ENCODE results near the gene COX17.

Gene COX17

GRCh38 chr3:119635719-119636118 is 41.5 kb downstream of the COX17 start:
- Histone ChIP-seq H3K4me1 (ENCODE audit: control insufficient read depth, insufficient read depth, low read length, poor library complexity, severe bottlenecking) (no peaks in the 10 kb centered on the region), H3K36me3 (ENCODE audit: control insufficient read depth, insufficient read depth, low read length) (no peaks in the 10 kb centered on the region), H3K9me3 (ENCODE audit: control insufficient read depth, low read length) (no peaks in the 10 kb centered on the region), H3K27ac (ENCODE audit: insufficient read depth, low read length, poor library complexity, severe bottlenecking) (no peak overlapping the region), H3K4me3 (ENCODE audit: insufficient read depth, low read depth, low read length, poor library complexity, severe bottlenecking) (no peak overlapping the region), H3K27me3 (replicated peaks; ENCODE audit: control insufficient read depth, insufficient read depth, low read length, poor library complexity, severe bottlenecking) (no peaks in the 10 kb centered on the region)
- DNase-seq, result no peak

DNA sequence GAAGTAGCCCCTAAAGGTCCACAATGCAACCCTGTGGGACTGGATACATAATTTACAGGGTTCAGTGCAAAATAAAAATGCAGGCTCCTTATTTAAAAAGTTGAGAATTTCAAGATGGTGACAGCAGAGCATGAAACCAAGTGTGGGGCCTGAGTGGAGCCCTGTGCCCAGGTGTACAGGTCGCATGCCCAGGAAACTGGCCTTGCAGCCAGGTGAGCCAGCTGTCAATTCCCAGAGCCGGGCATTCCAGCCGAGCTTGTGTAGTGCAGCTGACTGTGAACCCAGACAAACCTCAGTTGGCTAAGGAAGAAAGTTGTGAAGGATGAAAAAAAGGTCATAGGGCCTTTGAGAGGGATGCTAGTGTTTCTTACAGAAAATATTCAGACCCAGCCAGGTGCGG is 44.4 kb downstream of the COX17 start:
- DNase-seq, result no peak
- Histone ChIP-seq H3K36me3 (ENCODE audit: control insufficient read depth, insufficient read depth, low read length) (no peaks in the 10 kb centered on the region), H3K4me1 (ENCODE audit: control insufficient read depth, insufficient read depth, low read length, poor library complexity, severe bottlenecking) (peaks cover under 1% of the 10 kb centered on the region), H3K27me3 (replicated peaks; ENCODE audit: control insufficient read depth, insufficient read depth, low read length, poor library complexity, severe bottlenecking) (no peaks in the 10 kb centered on the region), H3K9me3 (ENCODE audit: control insufficient read depth, low read length) (no peaks in the 10 kb centered on the region), H3K27ac (ENCODE audit: insufficient read depth, low read length, poor library complexity, severe bottlenecking) (no peak overlapping the region), H3K4me3 (ENCODE audit: insufficient read depth, low read depth, low read length, poor library complexity, severe bottlenecking) (no peak overlapping the region)

DNA sequence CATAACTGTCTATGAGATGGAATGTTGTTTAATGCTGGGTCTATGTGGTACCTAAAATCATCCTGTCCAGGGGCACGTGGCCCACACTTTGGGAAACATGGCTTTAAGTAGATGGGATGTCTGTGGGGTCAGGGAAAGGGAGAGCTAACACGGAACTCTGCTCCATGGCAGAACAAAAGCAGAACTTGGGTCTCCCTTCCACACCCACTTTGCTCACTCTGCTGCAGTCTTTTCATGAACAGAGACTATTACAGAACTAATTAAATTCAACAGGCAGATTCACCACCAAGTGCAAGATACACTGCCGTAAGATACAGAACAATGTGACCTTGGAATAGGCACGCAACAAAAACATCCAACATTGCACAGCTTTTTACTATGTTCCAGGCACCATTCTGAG is 45.0 kb downstream of the COX17 start:
- DNase-seq, result no peak
- Histone ChIP-seq H3K27me3 (replicated peaks; ENCODE audit: control insufficient read depth, insufficient read depth, low read length, poor library complexity, severe bottlenecking) (no peaks in the 10 kb centered on the region), H3K27ac (ENCODE audit: insufficient read depth, low read length, poor library complexity, severe bottlenecking) (no peak overlapping the region), H3K4me3 (ENCODE audit: insufficient read depth, low read depth, low read length, poor library complexity, severe bottlenecking) (no peak overlapping the region), H3K36me3 (ENCODE audit: control insufficient read depth, insufficient read depth, low read length) (no peaks in the 10 kb centered on the region), H3K9me3 (ENCODE audit: control insufficient read depth, low read length) (no peaks in the 10 kb centered on the region), H3K4me1 (ENCODE audit: control insufficient read depth, insufficient read depth, low read length, poor library complexity, severe bottlenecking) (peaks cover 3% of the 10 kb centered on the region)

- Histone ChIP-seq H3K27me3 (replicated peaks; ENCODE audit: control insufficient read depth, insufficient read depth, low read length, poor library complexity, severe bottlenecking) (no peaks in the 10 kb centered on the region), H3K27ac (ENCODE audit: insufficient read depth, low read length, poor library complexity, severe bottlenecking) (no peak overlapping the region), H3K4me3 (ENCODE audit: insufficient read depth, low read depth, low read length, poor library complexity, severe bottlenecking) (no peak overlapping the region), H3K9me3 (ENCODE audit: control insufficient read depth, low read length) (no peaks in the 10 kb centered on the region), H3K4me1 (ENCODE audit: control insufficient read depth, insufficient read depth, low read length, poor library complexity, severe bottlenecking) (peaks cover 3% of the 10 kb centered on the region), H3K36me3 (ENCODE audit: control insufficient read depth, insufficient read depth, low read length) (no peaks in the 10 kb centered on the region)
- DNase-seq, result no peak
Observed at GRCh38 chr3:119631516-119631915, 45.7 kb downstream of the COX17 start.

GRCh38 chr3:119630880-119631329 is 46.3 kb downstream of the COX17 start:
- Histone ChIP-seq H3K36me3 (ENCODE audit: control insufficient read depth, insufficient read depth, low read length) (no peaks in the 10 kb centered on the region), H3K27ac (ENCODE audit: insufficient read depth, low read length, poor library complexity, severe bottlenecking) (no peak overlapping the region)

DNA sequence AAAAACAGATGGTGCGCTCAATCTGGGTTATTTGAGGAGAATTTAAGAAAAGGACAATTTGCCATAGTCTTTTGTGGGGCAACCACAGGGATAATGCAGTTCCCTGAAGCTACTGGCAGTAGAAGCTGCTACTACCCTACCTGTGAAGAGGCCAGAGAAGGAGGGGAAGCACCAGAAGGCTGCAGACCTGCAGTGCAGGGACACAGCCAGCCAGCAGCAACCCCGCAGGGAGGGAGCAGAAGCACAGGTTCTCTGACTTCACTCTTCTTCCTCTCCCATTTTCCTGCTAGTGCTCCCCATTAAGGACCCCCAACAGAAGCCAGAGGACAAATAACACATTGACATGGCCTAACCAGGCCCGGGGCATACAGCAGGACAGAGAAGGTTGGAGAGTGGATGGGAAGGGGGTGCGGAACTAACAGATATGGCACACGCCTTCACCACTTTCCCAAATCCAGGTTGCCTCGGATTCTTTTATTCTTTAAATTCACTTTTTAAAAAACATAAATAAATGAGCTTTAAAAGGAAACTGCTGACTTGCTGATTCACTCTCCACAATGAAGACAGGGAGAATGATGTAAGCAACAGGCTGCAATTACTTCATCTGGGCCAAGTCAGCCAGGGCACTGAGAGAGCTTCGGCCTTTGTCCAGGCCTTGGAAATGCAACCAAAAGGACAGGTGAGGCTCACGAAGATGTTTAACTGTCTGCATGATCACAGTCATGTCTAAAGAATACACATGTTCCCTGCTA is 46.9 kb downstream of the COX17 start:
- H3K9me3 ChIP-seq (ENCODE audit: control insufficient read depth, low read length), result no peaks in the 10 kb centered on the region
- H3K27me3 ChIP-seq (replicated peaks; ENCODE audit: control insufficient read depth, insufficient read depth, low read length, poor library complexity, severe bottlenecking), result no peaks in the 10 kb centered on the region
- peaks cover 3% of the 10 kb centered on the region for H3K4me1 ChIP-seq (ENCODE audit: control insufficient read depth, insufficient read depth, low read length, poor library complexity, severe bottlenecking)
- no peak overlapping the region for H3K4me3 ChIP-seq (ENCODE audit: insufficient read depth, low read depth, low read length, poor library complexity, severe bottlenecking)
- no peaks in the 10 kb centered on the region for H3K36me3 ChIP-seq (ENCODE audit: control insufficient read depth, insufficient read depth, low read length)
- no peak overlapping the region for H3K27ac ChIP-seq (ENCODE audit: insufficient read depth, low read length, poor library complexity, severe bottlenecking)
- no peak for DNase-seq

More at GRCh38 chr3:119630880-119631329, 46.3 kb downstream of the COX17 start:
- DNase-seq, result no peak
- Histone ChIP-seq H3K4me1 (ENCODE audit: control insufficient read depth, insufficient read depth, low read length, poor library complexity, severe bottlenecking) (peaks cover 3% of the 10 kb centered on the region), H3K27me3 (replicated peaks; ENCODE audit: control insufficient read depth, insufficient read depth, low read length, poor library complexity, severe bottlenecking) (no peaks in the 10 kb centered on the region), H3K4me3 (ENCODE audit: insufficient read depth, low read depth, low read length, poor library complexity, severe bottlenecking) (no peak overlapping the region), H3K9me3 (ENCODE audit: control insufficient read depth, low read length) (no peaks in the 10 kb centered on the region)

DNA sequence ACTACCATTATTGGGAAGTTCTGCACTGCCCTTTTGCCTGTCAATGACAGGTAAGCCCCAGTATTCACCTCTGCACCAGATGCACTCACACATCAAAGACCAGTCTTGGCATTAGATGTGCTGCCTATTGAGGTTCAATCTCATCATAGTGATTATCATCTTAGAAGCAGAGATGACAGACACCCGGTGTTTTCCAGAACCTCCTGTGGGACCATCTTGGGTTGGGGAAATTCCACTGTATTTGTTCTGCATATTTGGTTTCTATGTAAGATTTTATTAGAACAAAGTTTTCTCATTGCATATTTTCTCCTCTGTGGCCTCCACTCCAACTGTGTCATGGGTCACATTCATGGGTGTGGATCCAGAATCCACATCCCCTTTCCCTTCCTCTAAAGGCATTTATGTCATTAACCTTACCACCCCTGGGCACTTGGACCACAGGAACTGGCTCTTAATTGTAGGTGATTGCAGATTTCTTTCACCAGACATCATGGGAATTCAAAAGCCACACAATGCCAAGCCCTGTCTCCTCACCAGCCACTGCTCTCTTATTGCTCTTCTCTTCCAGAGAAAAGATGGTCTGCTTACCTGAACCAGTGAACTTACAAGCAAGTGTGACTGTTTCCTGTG is 48.3 kb downstream of the COX17 start:
- Histone ChIP-seq H3K36me3 (ENCODE audit: control insufficient read depth, insufficient read depth, low read length) (no peaks in the 10 kb centered on the region), H3K9me3 (ENCODE audit: control insufficient read depth, low read length) (no peaks in the 10 kb centered on the region), H3K4me1 (ENCODE audit: control insufficient read depth, insufficient read depth, low read length, poor library complexity, severe bottlenecking) (peaks cover 3% of the 10 kb centered on the region), H3K4me3 (ENCODE audit: insufficient read depth, low read depth, low read length, poor library complexity, severe bottlenecking) (no peak overlapping the region), H3K27ac (ENCODE audit: insufficient read depth, low read length, poor library complexity, severe bottlenecking) (peak overlapping the region; percentile 19), H3K27me3 (replicated peaks; ENCODE audit: control insufficient read depth, insufficient read depth, low read length, poor library complexity, severe bottlenecking) (no peaks in the 10 kb centered on the region)
- DNase-seq, result peak in 1 of 3 donors; percentile 8

DNA sequence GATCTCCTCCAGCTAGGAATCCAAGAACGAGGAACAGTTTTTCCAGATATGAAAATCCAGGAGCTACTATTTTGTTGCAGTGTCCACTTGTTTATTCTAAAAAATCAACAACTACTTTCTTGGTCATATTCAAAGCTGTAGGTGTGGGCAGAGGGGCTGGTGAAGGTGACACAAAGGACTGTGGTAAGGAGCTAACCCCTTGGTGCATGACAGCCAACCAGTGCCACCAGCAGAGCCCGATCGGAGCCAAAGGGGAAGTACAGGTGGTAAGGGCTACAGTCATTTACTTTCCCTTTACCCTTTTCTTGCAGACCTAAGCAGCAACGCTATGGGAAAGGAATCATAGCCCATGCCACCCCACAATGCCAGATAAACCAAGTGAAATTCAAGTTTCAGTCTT is 48.8 kb downstream of the COX17 start:
- no peaks in the 10 kb centered on the region for H3K27me3 ChIP-seq (replicated peaks; ENCODE audit: control insufficient read depth, insufficient read depth, low read length, poor library complexity, severe bottlenecking)
- no peaks in the 10 kb centered on the region for H3K36me3 ChIP-seq (ENCODE audit: control insufficient read depth, insufficient read depth, low read length)
- peaks cover 3% of the 10 kb centered on the region for H3K4me1 ChIP-seq (ENCODE audit: control insufficient read depth, insufficient read depth, low read length, poor library complexity, severe bottlenecking)
- H3K4me3 ChIP-seq (ENCODE audit: insufficient read depth, low read depth, low read length, poor library complexity, severe bottlenecking), result no peak overlapping the region
- DNase-seq, result peak in 2 of 3 donors; percentile 5 to 12
- H3K9me3 ChIP-seq (ENCODE audit: control insufficient read depth, low read length), result no peaks in the 10 kb centered on the region
- peak overlapping the region; percentile 26 for H3K27ac ChIP-seq (ENCODE audit: insufficient read depth, low read length, poor library complexity, severe bottlenecking)

- Histone ChIP-seq H3K36me3 (ENCODE audit: control insufficient read depth, insufficient read depth, low read length) (no peaks in the 10 kb centered on the region), H3K27me3 (replicated peaks; ENCODE audit: control insufficient read depth, insufficient read depth, low read length, poor library complexity, severe bottlenecking) (no peaks in the 10 kb centered on the region), H3K4me1 (ENCODE audit: control insufficient read depth, insufficient read depth, low read length, poor library complexity, severe bottlenecking) (peaks cover 3% of the 10 kb centered on the region), H3K27ac (ENCODE audit: insufficient read depth, low read length, poor library complexity, severe bottlenecking) (peak overlapping the region; percentile 26), H3K4me3 (ENCODE audit: insufficient read depth, low read depth, low read length, poor library complexity, severe bottlenecking) (no peak overlapping the region), H3K9me3 (ENCODE audit: control insufficient read depth, low read length) (no peaks in the 10 kb centered on the region)
- no peak for DNase-seq
Observed at GRCh38 chr3:119627461-119627860, 49.7 kb downstream of the COX17 start.

- no peak overlapping the region for H3K27ac ChIP-seq (ENCODE audit: insufficient read depth, low read length, poor library complexity, severe bottlenecking)
- DNase-seq, result no peak
- H3K27me3 ChIP-seq (replicated peaks; ENCODE audit: control insufficient read depth, insufficient read depth, low read length, poor library complexity, severe bottlenecking), result no peaks in the 10 kb centered on the region
- H3K4me3 ChIP-seq (ENCODE audit: insufficient read depth, low read depth, low read length, poor library complexity, severe bottlenecking), result no peak overlapping the region
- peaks cover 3% of the 10 kb centered on the region for H3K4me1 ChIP-seq (ENCODE audit: control insufficient read depth, insufficient read depth, low read length, poor library complexity, severe bottlenecking)
- no peaks in the 10 kb centered on the region for H3K36me3 ChIP-seq (ENCODE audit: control insufficient read depth, insufficient read depth, low read length)
- no peaks in the 10 kb centered on the region for H3K9me3 ChIP-seq (ENCODE audit: control insufficient read depth, low read length)
Observed at GRCh38 chr3:119626196-119626595, 51.0 kb downstream of the COX17 start.
